Measurements from ENCODE around the gene OTOP1. TPM values are rescaled to one million over a fixed set of nuclear protein-coding genes. Genes with fewer than 3 reads are reported as not detected.

The OTOP1 gene
- total RNA-seq, 1 experiment from 2014 or later, result not detected

- Histone ChIP-seq H3K56ac (ENCODE audit: insufficient read length, low read depth, low read length) (no peak overlapping the region), H3K79me1 (ENCODE audit: insufficient read depth, low read depth, low read length, poor library complexity, severe bottlenecking) (no peaks in the 10 kb centered on the region), H3K14ac (ENCODE audit: insufficient read depth, low read length) (no peak overlapping the region), H3K4me1 (ENCODE audit: insufficient read depth, low read length) (no peaks in the 10 kb centered on the region), H4K5ac (ENCODE audit: insufficient read length, low read depth, low read length) (no peak overlapping the region), H3K27me3 (ENCODE audit: insufficient read depth, low read length) (no peaks in the 10 kb centered on the region), H3K18ac (ENCODE audit: insufficient read length, low read depth, low read length) (no peak overlapping the region), H3K9ac (ENCODE audit: extremely low read depth, insufficient read length, low read length) (no peak overlapping the region), H2BK12ac (ENCODE audit: insufficient read length, low read depth, low read length) (no peak overlapping the region), H4K20me1 (ENCODE audit: control insufficient read depth, insufficient read depth, insufficient read length) (no peaks in the 10 kb centered on the region), H2BK120ac (ENCODE audit: low read depth, low read length, poor library complexity, severe bottlenecking) (no peak overlapping the region), H3K23me2 (ENCODE audit: insufficient read length, low read depth, low read length, poor library complexity, severe bottlenecking) (no peaks in the 10 kb centered on the region), H4K91ac (ENCODE audit: insufficient read length, low read depth, low read length) (no peak overlapping the region), H3K4me2 (ENCODE audit: insufficient read depth, insufficient read length, low read length) (no peak overlapping the region), H3K23ac (ENCODE audit: insufficient read length, low read depth, low read length) (no peak overlapping the region), H4K8ac (replicated peaks; ENCODE audit: insufficient read length, low read depth, low read length) (no peak overlapping the region), H3K79me2 (ENCODE audit: insufficient read depth, low read length) (no peaks in the 10 kb centered on the region), H3K9me3 (ENCODE audit: control insufficient read depth, low read depth, low read length) (no peaks in the 10 kb centered on the region), H2BK5ac (ENCODE audit: insufficient read length, low read length) (no peak overlapping the region), H2AFZ (ENCODE audit: low read length) (no peak overlapping the region), H3K4ac (ENCODE audit: low read depth, low read length) (no peak overlapping the region), H3T11ph (ENCODE audit: low read length) (no peak overlapping the region), H2AK5ac (ENCODE audit: insufficient read length, low read length) (no peak overlapping the region), H2BK20ac (ENCODE audit: low read depth, low read length, poor library complexity, severe bottlenecking) (no peak overlapping the region), H2BK15ac (ENCODE audit: low read depth, low read length) (no peak overlapping the region), H3K27ac (ENCODE audit: insufficient read length, low read depth, low read length) (no peak overlapping the region)
- peaks cover 0 to 2% of the 10 kb centered on the region in 2 experiments; a peak in 1 of 5 replicates for H3K9me3 Mint-ChIP-seq
- DNase-seq, result no peak
- H3K4me1 Mint-ChIP-seq, result no peaks in the 10 kb centered on the region
- peaks cover 2% of the 10 kb centered on the region; the same call in 1 of the 2 replicates for H3K27me3 Mint-ChIP-seq (ENCODE audit: low read depth)
- H3K4me3 Mint-ChIP-seq, result no peak overlapping the region
- H3K27ac Mint-ChIP-seq, result no peak overlapping the region
- TF ChIP-seq CTCF (conservative IDR thresholded peaks at IDR 0.05), result no peak
- WGBS (ENCODE audit: extremely low coverage, insufficient read length, low lambda C conversion rate), result no CpG with 5 or more reads among the region's 11 CpGs
- H3K36me3 Mint-ChIP-seq (ENCODE audit: insufficient read depth in 1 of 3, low read depth in 3 of 3), result peaks cover 22 to 79% (median 42%) of the 10 kb centered on the region in 3 experiments; a peak in 6 of 7 replicates
These were observed 42.6 kb upstream of the OTOP1 start for GRCh38 chr4:4269331-4269731.
